GM12872 (cell line): Measurements from ENCODE around the gene CLRN1.

Experiments used
- CTCF ChIP-seq: IDR thresholded peaks from 3 replicates; pipeline ENCODE4 v1.5.1; 2011; ENCODE audit warnings: low read depth, mild to moderate bottlenecking, low read length, moderate library complexity; ENCODE audit not compliant: insufficient read depth

Gene CLRN1

GRCh38 chr3:150972366-150973071 is at the start of gene CLRN1:
CLRN1 (minus strand) TSS chr3:150972727; CDS start chr3:150972708, 19 bp downstream.
- TF ChIP-seq CTCF = no peak

GRCh38 chr3:151016478-151016795 is 43.9 kb upstream of the CLRN1 start:
- TF ChIP-seq CTCF = no peak

GRCh38 chr3:151015767-151016477 is 43.4 kb upstream of the CLRN1 start:
- no peak for TF ChIP-seq CTCF

GRCh38 chr3:151015181-151015580 is 42.7 kb upstream of the CLRN1 start:
- TF ChIP-seq CTCF = no peak

- TF ChIP-seq CTCF = no peak
These were observed 42.0 kb upstream of the CLRN1 start for GRCh38 chr3:151014501-151015018.

GRCh38 chr3:151012753-151013152 is 40.2 kb upstream of the CLRN1 start:
- TF ChIP-seq CTCF = no peak

GRCh38 chr3:151011427-151011826 is 38.9 kb upstream of the CLRN1 start:
- TF ChIP-seq CTCF = no peak
